Breast epithelium (tissue), 4 donors: ENCODE results near the gene DECR2. TPM values are rescaled to one million over a fixed set of nuclear protein-coding genes. Genes with fewer than 3 reads are reported as not detected.
A peak's percentile ranks its signal among the peaks of the same experiment; 100 is the strongest.

Source experiments
- DNase-seq, 2 donors: peaks; one replicate each; pipeline ENCODE4 v3.0.0-alpha.2; 2019; ENCODE audit warnings: low spot score in 2 of 2
- H3K27ac ChIP-seq, 2 donors: fragments of 200-600 bp; sonication (generic) in 1 of 2; one replicate each; pipeline ENCODE4 v1.5.1; 2016 to 2019; ENCODE audit warnings: mild to moderate bottlenecking in 1 of 2
- H3K27me3 ChIP-seq, 2 donors: fragments of 200-600 bp; sonication (generic) in 1 of 2; one replicate each; pipeline versions ENCODE4 v1.5.1 to v1.6.0; 2017 to 2019; ENCODE audit warnings: control low read depth in 1 of 2, mild to moderate bottlenecking in 1 of 2
- H3K36me3 ChIP-seq: fragments of 200-600 bp; one replicate; pipeline ENCODE4 v1.5.1; 2019
- H3K4me1 ChIP-seq, 2 donors: fragments of 200-600 bp; sonication (generic); one replicate each; pipeline ENCODE4 v1.5.1; 2016 to 2019; ENCODE audit warnings: control low read depth in 1 of 2
- H3K4me3 ChIP-seq, 3 donors: fragments of 200-600 bp; sonication (generic); 1 replicate in 2 of 3; 2 replicates in 1 of 3; pipeline ENCODE4 v1.5.1; 2016 to 2019; ENCODE audit warnings: mild to moderate bottlenecking in 3 of 3, moderate library complexity in 2 of 3
- H3K9me3 ChIP-seq, 2 donors: fragments of 200-600 bp; sonication (generic) in 1 of 2; one replicate each; pipeline ENCODE4 v1.5.1; 2016 to 2019; ENCODE audit warnings: control low read depth in 1 of 2
- CTCF ChIP-seq, 3 donors: fragments of 450-650 bp; IDR thresholded peaks; one replicate each; pipeline ENCODE4 v1.5.1; 2016 to 2017; ENCODE audit warnings: antibody characterized with exemption in 3 of 3, mild to moderate bottlenecking in 3 of 3, moderate library complexity in 3 of 3
- POLR2A ChIP-seq: fragments of 450-650 bp; IDR thresholded peaks from one replicate; pipeline ENCODE4 v1.6.1; 2016; ENCODE audit warnings: antibody characterized with exemption, mild to moderate bottlenecking, moderate library complexity
- POLR2AphosphoS5 ChIP-seq, 3 donors: sonication (generic); formaldehyde crosslinking; IDR thresholded peaks; one replicate each; pipeline ENCODE4 v1.6.1; 2017; ENCODE audit warnings: antibody characterized with exemption in 3 of 3
- intact Hi-C: fragments of 100-400 bp; cut with DNase I; formaldehyde crosslinking; loops from one replicate; pipeline ENCODE4 v1.15.1; 2023; ENCODE audit warnings: low total_unique reads
- total RNA-seq, 3 donors: library from RNA; depleted of rRNA; stranded (reverse); fragments of >200 nt; gene quantifications; one replicate each; pipeline ENCODE4 v1.1.0, GENCODE V29; 2016

Gene DECR2
- total RNA-seq, 3 donors from 2014 or later: 19.4 to 30.5 (median 28.7) TPM

GRCh38 chr16:370979-371514 is 30.6 kb upstream of the DECR2 start:
- H3K27ac ChIP-seq: peak overlapping the region; percentile 58 to 78

GRCh38 chr16:371515-372301 is 30.0 kb upstream of the DECR2 start:
- intact Hi-C loops: no loop called here
- peaks cover 0 to 6% of the 10 kb centered on the region in 2 donors for H3K4me1 ChIP-seq
- no peak overlapping the region for H3K27ac ChIP-seq
- H3K27me3 ChIP-seq: no peaks in the 10 kb centered on the region
- DNase-seq: no peak
- H3K36me3 ChIP-seq: peaks cover 7% of the 10 kb centered on the region
- no peaks in the 10 kb centered on the region for H3K9me3 ChIP-seq
- H3K4me3 ChIP-seq: no peak overlapping the region
- TF ChIP-seq CTCF (IDR thresholded peaks at IDR 0.05) (no peak), POLR2A (no peak)

More at GRCh38 chr16:370979-371514, 30.6 kb upstream of the DECR2 start:
- DNase-seq: no peak
- no peaks in the 10 kb centered on the region for H3K9me3 ChIP-seq
- peak overlapping the region; percentile 54 to 73 (median 57) for H3K4me3 ChIP-seq
- TF ChIP-seq POLR2A (no peak), POLR2AphosphoS5 (IDR thresholded peaks at IDR 0.05) (no peak), CTCF (IDR thresholded peaks at IDR 0.05) (no peak)
- no peaks in the 10 kb centered on the region for H3K27me3 ChIP-seq
- intact Hi-C loops: no loop called here
- H3K4me1 ChIP-seq: peaks cover 0 to 6% of the 10 kb centered on the region in 2 donors
- H3K36me3 ChIP-seq: peaks cover 7% of the 10 kb centered on the region

DNA sequence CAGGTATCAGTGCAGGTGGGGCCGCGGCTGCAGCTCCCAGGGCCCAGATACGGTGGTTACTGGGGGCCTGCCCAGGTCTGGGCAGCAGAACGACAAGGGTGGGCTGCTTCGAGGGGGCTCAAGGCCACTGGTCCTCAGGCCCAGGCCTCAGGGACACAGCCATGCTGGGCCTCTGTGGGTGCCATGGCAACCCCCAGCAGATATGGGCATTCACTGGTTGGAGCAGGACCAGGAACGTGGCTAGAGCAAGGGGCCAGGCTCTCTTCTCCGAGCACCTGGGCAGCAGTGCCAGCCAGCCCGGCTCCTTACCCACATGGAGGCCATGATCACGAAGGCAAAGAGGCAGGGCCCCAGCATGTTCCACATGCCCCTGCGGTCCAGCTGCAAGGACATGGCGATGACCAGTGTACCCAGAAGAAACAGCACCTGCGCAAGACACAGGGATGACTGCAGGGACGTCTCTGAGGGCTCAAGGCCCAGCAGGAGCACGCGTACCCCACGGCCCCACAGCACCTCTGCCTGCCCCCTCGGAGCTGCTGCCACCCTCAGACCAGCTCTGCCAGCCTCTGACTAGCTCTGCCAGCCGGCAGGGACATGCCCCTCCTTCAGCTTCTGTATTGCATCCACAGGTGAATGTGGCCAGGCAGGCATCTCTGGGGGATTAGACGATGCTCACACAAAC is 29.2 kb upstream of the DECR2 start:
- H3K4me3 ChIP-seq: no peak overlapping the region
- H3K27ac ChIP-seq: no peak overlapping the region
- H3K27me3 ChIP-seq: no peaks in the 10 kb centered on the region
- DNase-seq: no peak
- H3K9me3 ChIP-seq: no peaks in the 10 kb centered on the region
- intact Hi-C loops: no loop called here
- peaks cover 7% of the 10 kb centered on the region for H3K36me3 ChIP-seq
- TF ChIP-seq CTCF (IDR thresholded peaks at IDR 0.05): no peak
- no peak for TF ChIP-seq POLR2A
- TF ChIP-seq POLR2AphosphoS5 (IDR thresholded peaks at IDR 0.05): no peak
- peaks cover 0 to 6% of the 10 kb centered on the region in 2 donors for H3K4me1 ChIP-seq

- DNase-seq: no peak
- TF ChIP-seq CTCF (IDR thresholded peaks at IDR 0.05): no peak
- TF ChIP-seq POLR2A: no peak
- no peak for TF ChIP-seq POLR2AphosphoS5 (IDR thresholded peaks at IDR 0.05)
- no peak overlapping the region for H3K4me3 ChIP-seq
- H3K27me3 ChIP-seq: no peaks in the 10 kb centered on the region
- H3K9me3 ChIP-seq: no peaks in the 10 kb centered on the region
- peaks cover 2% of the 10 kb centered on the region for H3K36me3 ChIP-seq
- intact Hi-C loops: no loop called here
- no peak overlapping the region for H3K27ac ChIP-seq
- peaks cover 0 to 6% of the 10 kb centered on the region in 2 donors for H3K4me1 ChIP-seq
Measured at GRCh38 chr16:373020-373598, 28.6 kb upstream of the DECR2 start.
